Measurements from ENCODE around the gene SLC47A1. TPM values are rescaled to one million over a fixed set of nuclear protein-coding genes. Genes with fewer than 3 reads are reported as not detected.
"Not testable (repeated sequence)": the region's sequence is repeated elsewhere in the genome, so short reads cannot be mapped to it uniquely, and the experiment has no call there.

Gene SLC47A1
- not detected for polyA plus RNA-seq

GRCh38 chr17:19533718-19534561, at the start of gene SLC47A1:
SLC47A1 (plus strand) TSS chr17:19533854; CDS start chr17:19533940, 86 bp downstream.
- H3K9me3 Mint-ChIP-seq: no peaks in the 10 kb centered on the region
- H3K27ac Mint-ChIP-seq: no peak within 1 kb of the TSS

GRCh38 chr17:19485800-19486340, 47.8 kb upstream of the SLC47A1 start:
- no peaks in the 10 kb centered on the region for H3K9me3 Mint-ChIP-seq
- H3K4me1 Mint-ChIP-seq: no peaks in the 10 kb centered on the region
- peaks cover 6% of the 10 kb centered on the region for H3K27me3 Mint-ChIP-seq
- H3K27ac Mint-ChIP-seq: no peak overlapping the region
- H3K4me3 Mint-ChIP-seq: no peak overlapping the region
- H3K36me3 Mint-ChIP-seq: peaks cover 2% of the 10 kb centered on the region

More at GRCh38 chr17:19533718-19534561, at the start of gene SLC47A1:
- peak within 1 kb of the TSS; percentile 54 to 90 (median 63) for H3K4me3 Mint-ChIP-seq
- H3K4me1 Mint-ChIP-seq: peaks cover 0 to 8% (median 6%) of the 10 kb centered on the region in 3 donors
- H3K36me3 Mint-ChIP-seq: no peaks in the 10 kb centered on the region
- H3K27me3 Mint-ChIP-seq: peaks cover 28% of the 10 kb centered on the region

DNA sequence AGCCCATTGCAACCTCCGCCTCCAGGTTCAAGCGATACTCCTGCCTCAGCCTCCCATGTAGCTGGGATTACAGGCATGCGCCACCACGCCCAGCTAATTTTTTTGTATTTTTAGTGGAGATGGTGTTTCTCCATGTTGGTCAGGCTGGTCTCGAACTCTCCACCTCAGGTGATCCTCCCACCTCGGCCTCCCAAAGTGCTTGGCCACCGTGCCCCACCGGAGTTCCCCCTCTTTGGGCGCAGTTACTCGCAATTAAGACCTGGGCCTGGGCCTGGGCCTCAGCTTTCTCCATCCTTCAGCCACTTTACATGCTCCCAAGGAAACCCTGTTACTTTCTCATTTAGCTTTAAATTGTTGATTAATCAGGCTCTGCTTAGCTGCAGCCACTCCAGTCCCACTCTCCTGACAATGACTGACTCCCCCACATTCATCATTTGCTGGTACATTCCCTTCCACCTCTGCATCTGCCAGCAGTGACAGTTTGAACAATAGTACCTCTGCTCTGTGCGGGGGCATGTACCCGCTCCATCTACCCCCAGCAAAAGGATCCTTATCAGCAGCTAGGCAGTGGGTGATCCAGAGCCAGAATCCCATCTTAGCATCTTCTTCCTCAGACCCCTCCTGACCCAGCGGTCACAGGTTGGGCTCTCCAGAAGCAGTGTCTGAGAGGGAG, 47.2 kb upstream of the SLC47A1 start:
- no peak overlapping the region for H3K4me3 Mint-ChIP-seq
- H3K27ac Mint-ChIP-seq: peak overlapping the region in 1 of 3 donors; percentile 11
- no peaks in the 10 kb centered on the region for H3K9me3 Mint-ChIP-seq

DNA sequence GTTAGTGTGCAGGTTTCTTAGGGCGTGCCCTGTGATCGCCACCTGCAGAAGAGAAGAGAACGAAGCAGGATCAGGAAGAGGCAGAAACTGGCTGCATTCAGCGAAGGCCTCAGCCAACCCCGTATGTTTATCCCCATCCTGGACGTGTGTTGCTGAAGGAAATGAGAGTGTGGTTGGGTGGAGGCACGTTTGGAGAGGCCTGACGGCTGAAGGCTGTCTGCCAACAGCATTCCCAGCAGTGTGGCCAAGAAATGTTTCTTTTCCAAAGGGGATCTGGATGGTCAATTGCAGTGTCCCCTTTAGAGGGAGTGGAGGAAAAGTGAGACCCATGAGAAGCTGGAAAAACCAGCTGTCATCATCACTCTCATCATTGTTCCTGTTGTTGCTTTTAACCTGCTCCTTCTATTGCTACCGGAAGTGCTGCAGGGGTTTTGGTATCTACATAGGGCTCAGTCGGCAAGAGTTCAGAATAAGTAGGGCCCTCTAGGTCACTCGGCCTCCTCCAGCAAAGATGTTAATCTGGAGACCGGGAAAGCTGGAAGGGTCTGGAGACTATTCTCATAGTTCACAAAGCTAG, 46.5 kb upstream of the SLC47A1 start:
- Mint-ChIP-seq H3K9me3 (no peaks in the 10 kb centered on the region), H3K36me3 (peaks cover 2% of the 10 kb centered on the region), H3K27me3 (peaks cover 3% of the 10 kb centered on the region), H3K27ac (peak overlapping the region in 1 of 3 donors; percentile 11), H3K4me3 (no peak overlapping the region), H3K4me1 (no peaks in the 10 kb centered on the region)

More for the DNA sequence above, 47.2 kb upstream of the SLC47A1 start:
- H3K27me3 Mint-ChIP-seq: peaks cover 6% of the 10 kb centered on the region
- no peaks in the 10 kb centered on the region for H3K4me1 Mint-ChIP-seq
- H3K36me3 Mint-ChIP-seq: peaks cover 2% of the 10 kb centered on the region

DNA sequence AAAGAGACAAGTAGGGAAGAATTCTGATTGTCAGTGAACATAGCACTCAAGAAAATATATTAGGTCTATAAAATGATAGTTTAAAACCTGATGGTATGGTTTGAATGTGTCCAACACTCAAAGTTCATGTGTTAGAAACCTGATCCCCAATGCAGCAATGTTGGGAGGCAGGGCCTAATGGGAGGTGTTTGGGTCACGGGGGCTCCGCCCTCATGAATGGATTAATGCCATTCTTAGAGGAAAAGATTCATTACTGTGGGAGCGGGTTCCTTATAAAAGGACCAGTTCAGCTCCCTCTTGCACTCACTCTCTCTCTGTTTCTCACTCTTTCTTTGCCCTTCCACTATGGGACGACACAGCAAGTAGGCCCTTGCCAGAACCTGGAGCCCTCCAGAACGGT, 41.5 kb upstream of the SLC47A1 start:
- Mint-ChIP-seq H3K9me3 (no peaks in the 10 kb centered on the region), H3K27me3 (peaks cover 1% of the 10 kb centered on the region), H3K27ac (no peak overlapping the region), H3K36me3 (peaks cover 2% of the 10 kb centered on the region), H3K4me3 (no peak overlapping the region), H3K4me1 (peaks cover 7 to 9% (median 7%) of the 10 kb centered on the region in 3 donors)

GRCh38 chr17:19494961-19495806, 38.5 kb upstream of the SLC47A1 start:
- Mint-ChIP-seq H3K36me3 (no peaks in the 10 kb centered on the region), H3K27me3 (peaks cover 2% of the 10 kb centered on the region), H3K4me3 (peak overlapping the region in 1 of 4 donors; percentile 19), H3K9me3 (no peaks in the 10 kb centered on the region), H3K27ac (no peak overlapping the region), H3K4me1 (peaks cover 7 to 9% (median 9%) of the 10 kb centered on the region in 3 donors)

DNA sequence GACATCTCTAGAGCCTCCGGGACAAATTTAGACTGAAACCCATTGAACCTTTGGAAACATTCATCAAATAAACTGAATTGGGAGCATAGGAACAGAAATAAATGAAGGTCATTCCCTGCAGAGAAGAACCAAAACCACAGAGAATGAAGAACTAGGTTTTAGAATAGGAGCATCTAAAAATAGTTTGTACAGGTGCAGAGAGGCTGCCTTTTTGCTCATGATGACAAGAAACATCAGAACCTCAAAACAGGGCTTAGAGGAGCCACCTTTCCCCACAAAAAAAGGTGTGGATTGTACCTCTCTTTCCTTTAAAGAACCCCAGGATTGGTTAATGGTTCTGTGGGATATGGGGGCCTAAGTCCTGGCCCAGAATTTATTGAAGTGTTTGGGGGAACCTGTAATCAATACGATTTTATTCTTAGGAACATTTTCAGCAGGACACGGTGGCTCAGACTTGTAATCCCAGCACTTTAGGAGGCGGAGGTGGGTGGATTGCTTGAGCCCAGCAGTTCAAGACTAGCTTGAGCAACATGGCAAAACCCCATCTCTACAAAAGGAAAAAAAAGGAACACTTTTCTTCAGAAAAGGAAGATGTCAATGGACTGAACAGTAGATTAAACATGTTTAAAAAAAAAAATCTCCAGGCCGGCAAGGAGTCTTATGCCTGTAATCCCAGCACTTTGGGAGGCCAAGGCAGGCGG, 37.7 kb upstream of the SLC47A1 start:
- no peaks in the 10 kb centered on the region for H3K9me3 Mint-ChIP-seq
- no peaks in the 10 kb centered on the region for H3K36me3 Mint-ChIP-seq
- H3K4me3 Mint-ChIP-seq: peak overlapping the region in 2 of 4 donors; percentile 19 to 79
- H3K27ac Mint-ChIP-seq: no peak overlapping the region
- H3K27me3 Mint-ChIP-seq: peaks cover 3% of the 10 kb centered on the region
- peaks cover 7 to 9% (median 9%) of the 10 kb centered on the region in 3 donors for H3K4me1 Mint-ChIP-seq

GRCh38 chr17:19497624-19498023, 36.0 kb upstream of the SLC47A1 start:
- H3K36me3 Mint-ChIP-seq: peaks cover under 1% of the 10 kb centered on the region
- peak overlapping the region in 1 of 4 donors; percentile 8 for H3K4me3 Mint-ChIP-seq
- H3K27ac Mint-ChIP-seq: no peak overlapping the region
- no peaks in the 10 kb centered on the region for H3K9me3 Mint-ChIP-seq
- peaks cover 7 to 10% (median 9%) of the 10 kb centered on the region in 3 donors for H3K4me1 Mint-ChIP-seq
- H3K27me3 Mint-ChIP-seq: peaks cover 5% of the 10 kb centered on the region

DNA sequence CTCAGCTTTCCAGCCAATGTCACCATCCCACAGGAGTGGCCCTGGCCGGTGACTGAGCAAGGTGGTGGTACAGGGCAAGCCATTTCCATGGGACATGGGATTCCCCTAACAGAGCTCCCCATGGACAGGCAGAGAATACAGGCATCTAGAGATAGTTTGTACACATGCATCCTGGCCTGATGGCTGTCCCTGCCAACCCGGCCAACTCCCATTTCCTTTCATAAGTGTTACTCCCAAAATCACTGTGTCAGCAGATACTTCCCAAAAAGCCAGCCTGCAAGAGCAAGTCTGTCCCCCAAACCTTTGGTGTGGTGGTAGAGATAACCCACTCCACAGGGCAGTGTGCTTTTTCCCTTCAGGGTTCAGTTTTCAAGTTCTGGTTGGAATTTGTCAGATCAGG, 32.4 kb upstream of the SLC47A1 start:
- Mint-ChIP-seq H3K9me3 (no peaks in the 10 kb centered on the region), H3K27ac (no peak overlapping the region)

GRCh38 chr17:19502517-19502916, 31.1 kb upstream of the SLC47A1 start:
- Mint-ChIP-seq H3K27me3 (peaks cover 6% of the 10 kb centered on the region), H3K4me3 (no peak overlapping the region), H3K4me1 (peaks cover 0 to 3% (median 2%) of the 10 kb centered on the region in 3 donors), H3K36me3 (peaks cover 2% of the 10 kb centered on the region), H3K27ac (peak overlapping the region in 1 of 3 donors; percentile 88), H3K9me3 (no peaks in the 10 kb centered on the region)

More for the DNA sequence above, 32.4 kb upstream of the SLC47A1 start:
- Mint-ChIP-seq H3K4me1 (peaks cover 0 to 3% (median 3%) of the 10 kb centered on the region in 3 donors), H3K36me3 (peaks cover 2% of the 10 kb centered on the region), H3K27me3 (peaks cover 6% of the 10 kb centered on the region), H3K4me3 (peak overlapping the region in 1 of 4 donors; percentile 8)

- not testable (repeated sequence) for H3K9me3 Mint-ChIP-seq, H3K36me3 Mint-ChIP-seq, H3K27me3 Mint-ChIP-seq
- H3K27ac Mint-ChIP-seq: peak overlapping the region in 1 of 3 donors; percentile 97
- H3K4me1 Mint-ChIP-seq: peaks cover 12 to 13% (median 13%) of the 10 kb centered on the region in 3 donors
- peak overlapping the region in 2 of 4 donors; percentile 1 to 76 for H3K4me3 Mint-ChIP-seq
Observed at GRCh38 chr17:19505561-19505960, 28.1 kb upstream of the SLC47A1 start.

GRCh38 chr17:19507775-19508576, 25.7 kb upstream of the SLC47A1 start:
- Mint-ChIP-seq H3K36me3 (peaks cover 2% of the 10 kb centered on the region), H3K4me1 (peaks cover 11 to 12% (median 11%) of the 10 kb centered on the region in 3 donors), H3K27me3 (peaks cover 2% of the 10 kb centered on the region), H3K4me3 (peak overlapping the region; percentile 87 to 98 (median 94)), H3K9me3 (peaks cover 0 to 6% (median 0%) of the 10 kb centered on the region in 3 donors), H3K27ac (peak overlapping the region; percentile 97 to 100 (median 99))

GRCh38 chr17:19508577-19508867, 25.1 kb upstream of the SLC47A1 start:
- H3K36me3 Mint-ChIP-seq: peaks cover 2% of the 10 kb centered on the region
- H3K27me3 Mint-ChIP-seq: peaks cover 2% of the 10 kb centered on the region

More at GRCh38 chr17:19508577-19508867, 25.1 kb upstream of the SLC47A1 start:
- peak overlapping the region; percentile 87 to 98 (median 94) for H3K4me3 Mint-ChIP-seq
- peaks cover 11 to 13% (median 11%) of the 10 kb centered on the region in 3 donors for H3K4me1 Mint-ChIP-seq
- H3K27ac Mint-ChIP-seq: peak overlapping the region; percentile 97 to 100 (median 99)
- H3K9me3 Mint-ChIP-seq: peaks cover 0 to 6% (median 0%) of the 10 kb centered on the region in 3 donors

Data from IgD-negative memory B cell (primary cell).